Left ventricle myocardium inferior (tissue), 1 donor: ENCODE data around the gene KIF13A. TPM values are rescaled to one million over a fixed set of nuclear protein-coding genes. Genes with fewer than 3 reads are reported as not detected.

Source experiments
- DNase-seq: peaks from one replicate; pipeline ENCODE4 v3.0.0-alpha.2; 2020
- H3K27ac ChIP-seq: fragments of 200-600 bp; replicated peaks from 2 replicates; pipeline ENCODE4 v1.8.0; 2021
- H3K27me3 ChIP-seq: fragments of 200-600 bp; 2 replicates; pipeline ENCODE4 v1.8.0; 2021; ENCODE audit warnings: low read depth
- H3K36me3 ChIP-seq: fragments of 200-600 bp; 2 replicates; pipeline ENCODE4 v1.8.0; 2021
- H3K4me1 ChIP-seq: fragments of 200-600 bp; 2 replicates; pipeline ENCODE4 v1.8.0; 2021
- H3K4me3 ChIP-seq: fragments of 200-600 bp; 2 replicates; pipeline ENCODE4 v1.8.0; 2021; ENCODE audit warnings: mild to moderate bottlenecking, moderate library complexity
- H3K9me3 ChIP-seq: fragments of 200-600 bp; replicated peaks from 2 replicates; pipeline ENCODE4 v1.8.0; 2021
- intact Hi-C: fragments of 100-400 bp; cut with micrococcal nuclease; formaldehyde crosslinking; loops from one replicate; pipeline ENCODE4 v1.11.0; 2022
- total RNA-seq: library from RNA; stranded (reverse); fragmentation: NEBNext Ultra II Directional; extraction: Animal tissue kit (Norgen Biotek cat#: 25700); gene quantifications from one replicate; pipeline ENCODE4 v1.2.1, GENCODE V29; 2021
- TF ChIP-seq, protein P1 (sequence below): fragments of 200-600 bp; IDR thresholded peaks from 2 replicates; pipeline ENCODE4 v1.8.0; 2021; ENCODE audit warnings: antibody characterized with exemption, mild to moderate bottlenecking, borderline replicate concordance
- donor health status: DM: no; HTN: yes; CAD: no; lungs with severe emphysema.

Gene KIF13A
- total RNA-seq, 1 donor from 2014 or later = 85.7 TPM

DNA sequence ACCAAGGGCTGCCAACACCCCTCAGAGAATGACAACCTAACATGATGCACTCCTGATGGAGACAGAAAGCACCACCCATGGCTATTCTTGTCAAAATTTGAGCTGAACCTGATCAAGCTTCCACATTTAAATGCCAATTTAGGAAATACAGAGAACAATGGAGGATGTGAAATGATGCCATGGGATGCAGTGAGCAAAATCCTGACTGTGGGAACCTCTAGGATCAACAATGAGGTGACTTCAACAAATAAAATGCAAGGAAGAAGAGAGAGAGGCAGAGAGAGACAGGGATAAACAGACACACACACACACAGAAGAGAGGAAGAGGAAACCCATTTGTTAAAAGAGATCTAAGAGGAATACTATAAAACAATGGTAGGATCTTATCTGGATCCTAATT lies 161.1 kb downstream of the KIF13A start:
- H3K4me1 ChIP-seq = peaks cover 9% of the 10 kb centered on the region
- H3K27ac ChIP-seq = no peak overlapping the region
- TF ChIP-seq, protein P1, sequence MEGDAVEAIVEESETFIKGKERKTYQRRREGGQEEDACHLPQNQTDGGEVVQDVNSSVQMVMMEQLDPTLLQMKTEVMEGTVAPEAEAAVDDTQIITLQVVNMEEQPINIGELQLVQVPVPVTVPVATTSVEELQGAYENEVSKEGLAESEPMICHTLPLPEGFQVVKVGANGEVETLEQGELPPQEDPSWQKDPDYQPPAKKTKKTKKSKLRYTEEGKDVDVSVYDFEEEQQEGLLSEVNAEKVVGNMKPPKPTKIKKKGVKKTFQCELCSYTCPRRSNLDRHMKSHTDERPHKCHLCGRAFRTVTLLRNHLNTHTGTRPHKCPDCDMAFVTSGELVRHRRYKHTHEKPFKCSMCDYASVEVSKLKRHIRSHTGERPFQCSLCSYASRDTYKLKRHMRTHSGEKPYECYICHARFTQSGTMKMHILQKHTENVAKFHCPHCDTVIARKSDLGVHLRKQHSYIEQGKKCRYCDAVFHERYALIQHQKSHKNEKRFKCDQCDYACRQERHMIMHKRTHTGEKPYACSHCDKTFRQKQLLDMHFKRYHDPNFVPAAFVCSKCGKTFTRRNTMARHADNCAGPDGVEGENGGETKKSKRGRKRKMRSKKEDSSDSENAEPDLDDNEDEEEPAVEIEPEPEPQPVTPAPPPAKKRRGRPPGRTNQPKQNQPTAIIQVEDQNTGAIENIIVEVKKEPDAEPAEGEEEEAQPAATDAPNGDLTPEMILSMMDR = no peak
- DNase-seq = no peak
- no peak overlapping the region for H3K4me3 ChIP-seq
- H3K27me3 ChIP-seq = no peaks in the 10 kb centered on the region
- peaks cover 95% of the 10 kb centered on the region for H3K36me3 ChIP-seq
- H3K9me3 ChIP-seq = no peaks in the 10 kb centered on the region
- intact Hi-C loops = no loop called here

DNA sequence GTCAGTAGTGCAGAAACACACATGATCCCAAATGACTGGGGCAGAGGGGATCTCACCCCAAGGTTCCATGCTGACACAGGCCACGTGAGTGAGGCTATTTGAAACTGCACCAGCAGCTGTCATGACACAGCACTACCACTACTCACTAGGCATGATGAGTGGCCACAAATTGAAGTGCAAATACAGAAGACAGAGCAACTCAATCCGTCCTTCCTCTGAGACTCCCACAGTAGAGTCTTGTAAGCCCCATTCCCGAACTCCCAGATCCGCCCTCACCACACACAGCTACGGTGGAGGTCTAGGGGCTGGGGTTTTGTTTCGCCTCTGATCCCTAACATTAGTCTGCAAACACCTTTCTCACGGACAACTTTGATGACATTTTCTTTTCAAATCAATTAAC lies 167.4 kb downstream of the KIF13A start:
- H3K9me3 ChIP-seq = no peaks in the 10 kb centered on the region
- TF ChIP-seq, protein P1 = no peak
- H3K27me3 ChIP-seq = no peaks in the 10 kb centered on the region
- no peak overlapping the region for H3K27ac ChIP-seq
- peaks cover 48% of the 10 kb centered on the region for H3K36me3 ChIP-seq
- H3K4me1 ChIP-seq = no peaks in the 10 kb centered on the region
- intact Hi-C loops = no loop called here
- H3K4me3 ChIP-seq = no peak overlapping the region
- DNase-seq = no peak

DNA sequence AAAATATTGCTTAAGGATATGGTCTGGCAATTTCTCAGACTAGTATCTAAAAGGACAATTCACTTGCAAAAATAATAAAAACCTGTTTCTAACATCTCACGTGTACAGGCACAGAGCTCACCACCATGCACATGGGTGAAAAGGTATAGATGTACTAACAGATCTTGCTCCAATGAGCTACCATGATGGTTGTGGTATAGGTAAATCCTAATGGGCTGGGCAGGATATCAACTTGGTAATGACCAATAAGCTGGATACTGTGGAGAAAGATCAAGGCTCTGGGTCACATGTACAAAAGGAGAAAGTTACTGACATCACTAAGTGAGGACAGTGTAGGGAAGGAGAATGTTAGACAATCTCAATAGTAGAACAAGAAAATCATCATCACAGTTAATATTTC lies 169.7 kb downstream of the KIF13A start:
- no peak for DNase-seq
- H3K27ac ChIP-seq = no peak overlapping the region
- H3K27me3 ChIP-seq = no peaks in the 10 kb centered on the region
- no peaks in the 10 kb centered on the region for H3K9me3 ChIP-seq
- H3K36me3 ChIP-seq = peaks cover 36% of the 10 kb centered on the region
- intact Hi-C loops = no loop called here
- H3K4me1 ChIP-seq = no peaks in the 10 kb centered on the region
- TF ChIP-seq, protein P1 = no peak
- H3K4me3 ChIP-seq = no peak overlapping the region

DNA sequence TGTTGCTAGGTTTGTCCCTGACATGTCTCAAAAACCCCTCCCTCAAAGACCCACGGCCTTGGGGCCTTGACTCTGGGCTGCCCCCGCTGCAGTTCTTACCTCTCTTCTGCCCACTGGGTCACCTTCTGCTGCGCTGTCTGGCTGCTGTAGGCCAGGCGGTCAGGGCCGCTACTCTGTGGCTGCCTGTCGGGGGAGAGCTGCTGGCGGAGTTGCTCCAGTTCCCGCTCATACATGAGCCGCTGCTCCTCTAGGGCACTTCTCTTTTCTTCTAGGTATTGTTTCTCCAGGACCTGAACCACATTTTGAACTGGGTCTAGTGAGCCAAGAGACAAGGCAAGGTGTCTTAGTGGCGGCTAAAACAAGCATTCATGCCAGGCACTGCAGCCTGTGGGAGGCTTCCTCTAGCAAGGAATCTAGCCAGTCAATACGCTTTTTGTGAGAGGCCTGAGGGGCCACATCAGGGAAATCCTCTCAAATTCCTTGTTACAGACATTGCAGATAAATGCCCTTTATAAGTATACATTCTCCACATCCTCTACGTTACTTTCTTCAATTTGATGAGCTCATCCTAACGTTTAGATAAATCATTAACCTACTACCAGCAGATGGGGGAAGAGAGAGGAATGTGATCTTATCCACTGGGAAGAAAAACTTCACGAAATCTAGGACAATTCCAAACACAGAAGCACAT lies 170.4 kb downstream of the KIF13A start:
- Histone ChIP-seq H3K27ac (no peak overlapping the region), H3K36me3 (peaks cover 36% of the 10 kb centered on the region), H3K4me3 (no peak overlapping the region), H3K4me1 (no peaks in the 10 kb centered on the region), H3K9me3 (no peaks in the 10 kb centered on the region), H3K27me3 (no peaks in the 10 kb centered on the region)
- intact Hi-C loops = no loop called here
- DNase-seq = no peak
- TF ChIP-seq, protein P1 = no peak

DNA sequence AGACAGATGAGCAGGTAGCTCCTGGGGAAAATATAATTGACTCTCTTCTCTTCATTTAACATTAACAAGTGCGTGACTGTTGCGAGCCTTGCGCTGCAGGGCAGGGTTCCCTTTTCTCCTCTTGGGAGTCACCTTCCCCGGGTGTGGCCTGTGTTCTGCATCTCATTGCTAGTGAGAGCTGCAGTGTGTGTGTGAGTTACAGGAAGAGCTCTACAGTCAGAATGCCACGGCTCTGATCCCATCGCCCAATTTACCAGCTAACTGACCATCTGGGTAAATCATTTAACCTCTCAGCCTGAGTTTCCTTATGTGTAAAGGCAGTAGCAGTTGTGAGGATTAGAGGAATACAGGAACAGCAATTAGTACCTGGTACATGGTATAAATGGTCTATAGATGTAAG lies 173.9 kb downstream of the KIF13A start:
- Histone ChIP-seq H3K4me3 (no peak overlapping the region), H3K4me1 (no peaks in the 10 kb centered on the region), H3K27ac (no peak overlapping the region), H3K27me3 (no peaks in the 10 kb centered on the region), H3K36me3 (peaks cover 40% of the 10 kb centered on the region), H3K9me3 (no peaks in the 10 kb centered on the region)
- no peak for DNase-seq
- TF ChIP-seq, protein P1 = no peak
- intact Hi-C loops = no loop called here
